ENCODE results near the gene RPL26.
"Not testable (repeated sequence)": the region's sequence is repeated elsewhere in the genome, so short reads cannot be mapped to it uniquely, and the experiment has no call there.

RPL26 gene

GRCh38 chr17:8394497-8394896 is 11.5 kb upstream of the RPL26 start:
- not testable (repeated sequence) for DNase-seq (ENCODE audit: low read depth in 2 of 2)

GRCh38 chr17:8393470-8394231 is 10.7 kb upstream of the RPL26 start:
- DNase-seq (ENCODE audit: low read depth in 2 of 2): no peak

GRCh38 chr17:8392674-8393469 is 9.9 kb upstream of the RPL26 start:
- DNase-seq (ENCODE audit: low read depth in 2 of 2): no peak

GRCh38 chr17:8392274-8392673 is 9.3 kb upstream of the RPL26 start:
- no peak for DNase-seq (ENCODE audit: low read depth in 2 of 2)

- DNase-seq (ENCODE audit: low read depth in 2 of 2): no peak
Measured at GRCh38 chr17:8391711-8392110, 8.7 kb upstream of the RPL26 start.

- DNase-seq (ENCODE audit: low read depth in 2 of 2): no peak
Measured at GRCh38 chr17:8387914-8388651, 5.1 kb upstream of the RPL26 start.

GRCh38 chr17:8386841-8387240 is 3.8 kb upstream of the RPL26 start:
- DNase-seq (ENCODE audit: low read depth in 2 of 2): no peak

GRCh38 chr17:8384801-8385378 is 1.9 kb upstream of the RPL26 start:
- no peak for DNase-seq (ENCODE audit: low read depth in 2 of 2)

GRCh38 chr17:8382880-8383142 is 182 bp downstream of the RPL26 start:
- no peak for DNase-seq (ENCODE audit: low read depth in 2 of 2)

- no peak for DNase-seq (ENCODE audit: low read depth in 2 of 2)
Measured at GRCh38 chr17:8382052-8382879, 727 bp downstream of the RPL26 start.

- DNase-seq (ENCODE audit: low read depth in 2 of 2): no peak
Measured at GRCh38 chr17:8380049-8380448, 2.9 kb downstream of the RPL26 start.

- DNase-seq (ENCODE audit: low read depth in 2 of 2): not testable (repeated sequence)
Measured at GRCh38 chr17:8378117-8378516, 4.9 kb downstream of the RPL26 start.

- DNase-seq (ENCODE audit: low read depth in 2 of 2): no peak
Measured at GRCh38 chr17:8377422-8377821, 5.6 kb downstream of the RPL26 start.

GRCh38 chr17:8376271-8377067 is 6.5 kb downstream of the RPL26 start, which contains the start of gene KRABD2:
TSS of gene KRABD2 (minus strand) at chr17:8376704.
- DNase-seq (ENCODE audit: low read depth in 2 of 2): peak; percentile 77 to 88

- no peak for DNase-seq (ENCODE audit: low read depth in 2 of 2)
Measured at GRCh38 chr17:8375738-8376259, 7.2 kb downstream of the RPL26 start.

GRCh38 chr17:8373856-8374255 is 9.1 kb downstream of the RPL26 start:
- DNase-seq (ENCODE audit: low read depth in 2 of 2): not testable (repeated sequence)

GRCh38 chr17:8372422-8372821 is 10.6 kb downstream of the RPL26 start:
- DNase-seq (ENCODE audit: low read depth in 2 of 2): no peak

- no peak for DNase-seq (ENCODE audit: low read depth in 2 of 2)
Measured at GRCh38 chr17:8371786-8372185, 11.2 kb downstream of the RPL26 start.

GRCh38 chr17:8369944-8370343 is 13.0 kb downstream of the RPL26 start:
- DNase-seq (ENCODE audit: low read depth in 2 of 2): no peak

- no peak for DNase-seq (ENCODE audit: low read depth in 2 of 2)
Measured at GRCh38 chr17:8368193-8368592, 14.8 kb downstream of the RPL26 start.
